NCI-H2171 treated with DMSO at 0.1 percent for 48 hours (cell line): ENCODE results near the gene CC2D1B.
"Not testable (repeated sequence)": the region's sequence is repeated elsewhere in the genome, so short reads cannot be mapped to it uniquely, and the experiment has no call there.

Source experiments
- DNase-seq: peaks from one replicate; lab custom pipeline; 2025; lab: John Stamatoyannopoulos, UW

Gene CC2D1B, protein sequence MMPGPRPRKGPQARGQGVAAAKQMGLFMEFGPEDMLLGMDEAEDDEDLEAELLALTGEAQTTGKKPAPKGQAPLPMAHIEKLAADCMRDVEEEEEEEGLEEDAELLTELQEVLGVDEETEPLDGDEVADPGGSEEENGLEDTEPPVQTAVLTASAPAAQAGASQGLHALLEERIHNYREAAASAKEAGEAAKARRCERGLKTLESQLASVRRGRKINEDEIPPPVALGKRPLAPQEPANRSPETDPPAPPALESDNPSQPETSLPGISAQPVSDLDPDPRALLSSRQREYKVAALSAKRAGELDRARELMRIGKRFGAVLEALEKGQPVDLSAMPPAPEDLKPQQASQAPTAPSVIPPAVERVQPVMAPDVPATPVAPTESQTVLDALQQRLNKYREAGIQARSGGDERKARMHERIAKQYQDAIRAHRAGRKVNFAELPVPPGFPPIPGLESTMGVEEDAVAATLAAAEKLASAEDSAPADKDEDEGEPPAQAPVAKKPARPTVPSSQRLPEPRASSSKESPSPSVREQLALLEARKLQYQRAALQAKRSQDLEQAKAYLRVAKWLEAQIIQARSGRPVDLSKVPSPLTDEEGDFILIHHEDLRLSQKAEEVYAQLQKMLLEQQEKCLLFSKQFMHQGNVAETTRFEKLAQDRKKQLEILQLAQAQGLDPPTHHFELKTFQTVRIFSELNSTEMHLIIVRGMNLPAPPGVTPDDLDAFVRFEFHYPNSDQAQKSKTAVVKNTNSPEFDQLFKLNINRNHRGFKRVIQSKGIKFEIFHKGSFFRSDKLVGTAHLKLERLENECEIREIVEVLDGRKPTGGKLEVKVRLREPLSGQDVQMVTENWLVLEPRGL

GRCh38 chr1:52365746-52366516 is at the start of gene CC2D1B:
CC2D1B (minus strand) TSS chr1:52366205; CDS start chr1:52364620, 1,585 bp downstream.
- DNase-seq: peak; percentile 98

GRCh38 chr1:52414942-52415341 is 48.9 kb upstream of the CC2D1B start:
- DNase-seq: no peak

GRCh38 chr1:52413410-52413989 is 47.5 kb upstream of the CC2D1B start:
- no peak for DNase-seq

- no peak for DNase-seq
These were observed 39.0 kb upstream of the CC2D1B start for GRCh38 chr1:52404975-52405338.

GRCh38 chr1:52404116-52404974 is 38.3 kb upstream of the CC2D1B start, which contains the start of the genes ORC1 and PRPF38A:
ORC1 (minus strand) TSS chr1:52404423; CDS start chr1:52402223, 2,200 bp downstream.
PRPF38A (plus strand) TSS chr1:52404602; CDS start chr1:52404750, 148 bp downstream.
- peak; percentile 97 for DNase-seq

GRCh38 chr1:52403566-52404115 is 37.6 kb upstream of the CC2D1B start:
- peak; percentile 64 for DNase-seq

GRCh38 chr1:52402860-52403240 is 36.8 kb upstream of the CC2D1B start:
- no peak for DNase-seq

- DNase-seq: no peak
These were observed 34.1 kb upstream of the CC2D1B start for GRCh38 chr1:52400131-52400530.

DNA sequence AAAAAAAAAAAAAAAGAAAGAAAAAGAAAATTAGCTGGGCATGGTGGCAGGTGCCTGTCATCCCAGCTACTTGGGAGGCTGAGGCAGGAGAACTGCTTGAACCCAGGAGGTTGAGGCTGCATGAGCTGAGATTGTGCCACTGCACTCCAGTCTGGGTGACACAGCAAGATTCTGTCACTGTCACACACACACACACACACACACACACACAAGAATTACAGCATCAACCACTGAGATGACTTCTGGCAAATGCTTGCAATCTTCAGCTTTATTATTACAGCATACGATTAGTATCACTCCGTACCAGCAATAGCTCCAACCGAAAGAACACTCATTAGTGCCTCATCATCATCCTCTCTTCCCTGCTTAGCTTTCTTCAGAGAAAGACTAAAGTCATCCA is 33.6 kb upstream of the CC2D1B start:
- no peak for DNase-seq

DNA sequence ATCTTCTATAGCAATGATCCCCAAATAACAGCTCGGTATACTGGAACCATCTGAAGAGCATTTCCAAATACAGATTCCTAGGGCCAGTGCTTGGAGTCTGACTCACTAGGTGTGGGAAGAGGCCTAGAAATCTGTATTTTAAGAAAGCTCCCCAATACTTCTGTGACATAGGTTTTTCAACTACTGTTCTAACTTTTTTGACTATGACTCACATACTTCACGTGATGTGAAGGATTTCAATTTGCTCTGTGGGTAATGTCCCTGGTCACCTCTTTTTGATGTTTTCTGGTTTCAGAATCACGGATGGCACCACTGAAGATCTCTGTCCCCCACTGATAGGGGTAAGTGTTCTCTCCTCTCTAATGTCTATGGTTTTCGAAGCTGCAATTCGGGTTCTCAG is 27.2 kb upstream of the CC2D1B start:
- no peak for DNase-seq

GRCh38 chr1:52386458-52386857 is 20.5 kb upstream of the CC2D1B start:
- DNase-seq: no peak

DNA sequence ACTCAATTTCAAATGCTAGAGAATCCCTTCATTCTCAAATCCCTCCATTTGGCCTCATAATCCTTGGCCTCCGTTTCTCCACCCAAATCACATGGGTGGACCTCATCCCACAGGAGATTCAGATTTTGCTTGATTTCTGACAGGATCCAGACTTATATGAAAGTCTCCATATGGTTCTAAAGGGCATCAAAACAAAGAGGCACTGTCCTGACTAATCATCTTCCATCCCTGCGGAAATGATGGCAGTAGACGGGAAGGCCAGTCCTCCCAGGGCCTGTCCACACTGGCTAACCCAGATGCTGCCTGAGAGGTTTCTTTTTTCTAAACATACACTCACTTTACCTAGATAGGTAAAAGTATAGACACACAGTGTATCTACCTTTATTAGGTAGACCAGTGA is 19.4 kb upstream of the CC2D1B start:
- DNase-seq: no peak

GRCh38 chr1:52369851-52370250 is 3.8 kb upstream of the CC2D1B start:
- not testable (repeated sequence) for DNase-seq

GRCh38 chr1:52368383-52369172 is 2.6 kb upstream of the CC2D1B start:
- DNase-seq: peak; percentile 82

DNA sequence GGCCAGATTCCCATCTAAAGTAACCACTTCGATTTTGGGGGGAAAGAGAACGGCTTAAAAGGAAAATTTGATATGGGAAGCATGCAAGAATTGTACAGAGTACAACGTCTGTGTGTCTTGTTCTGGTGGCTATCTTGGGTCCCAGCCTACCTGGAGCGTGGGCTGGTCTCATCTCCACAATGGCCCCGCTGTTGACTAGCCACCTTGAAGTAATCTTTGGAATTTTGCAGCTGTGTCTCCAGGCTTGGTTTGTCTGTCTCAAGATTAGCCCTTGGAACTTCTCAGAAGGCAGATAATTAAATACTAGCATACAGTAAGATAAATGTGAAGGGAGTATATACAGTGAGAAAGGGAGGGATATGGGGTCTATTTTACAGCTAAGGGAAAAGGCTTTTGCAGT is 1.3 kb upstream of the CC2D1B start:
- DNase-seq: no peak

DNA sequence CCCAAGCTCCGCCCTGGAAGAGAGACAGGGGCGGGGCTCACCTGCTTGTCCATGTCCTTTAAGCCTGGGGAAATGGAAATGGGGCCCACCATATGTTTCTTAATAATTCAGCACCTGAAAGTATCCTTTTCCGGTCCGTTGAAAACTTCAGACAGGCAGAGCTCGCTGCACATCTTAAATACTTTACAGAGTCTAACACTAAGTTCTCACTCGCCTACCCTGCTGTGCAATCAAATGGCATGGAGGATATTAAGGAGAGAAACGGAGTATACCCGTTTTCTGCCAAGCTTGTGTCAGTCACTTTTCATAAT is 467 bp upstream of the CC2D1B start:
- DNase-seq: no peak

- peak; percentile 18 for DNase-seq
These were observed 797 bp downstream of the CC2D1B start for GRCh38 chr1:52365071-52365745.

DNA sequence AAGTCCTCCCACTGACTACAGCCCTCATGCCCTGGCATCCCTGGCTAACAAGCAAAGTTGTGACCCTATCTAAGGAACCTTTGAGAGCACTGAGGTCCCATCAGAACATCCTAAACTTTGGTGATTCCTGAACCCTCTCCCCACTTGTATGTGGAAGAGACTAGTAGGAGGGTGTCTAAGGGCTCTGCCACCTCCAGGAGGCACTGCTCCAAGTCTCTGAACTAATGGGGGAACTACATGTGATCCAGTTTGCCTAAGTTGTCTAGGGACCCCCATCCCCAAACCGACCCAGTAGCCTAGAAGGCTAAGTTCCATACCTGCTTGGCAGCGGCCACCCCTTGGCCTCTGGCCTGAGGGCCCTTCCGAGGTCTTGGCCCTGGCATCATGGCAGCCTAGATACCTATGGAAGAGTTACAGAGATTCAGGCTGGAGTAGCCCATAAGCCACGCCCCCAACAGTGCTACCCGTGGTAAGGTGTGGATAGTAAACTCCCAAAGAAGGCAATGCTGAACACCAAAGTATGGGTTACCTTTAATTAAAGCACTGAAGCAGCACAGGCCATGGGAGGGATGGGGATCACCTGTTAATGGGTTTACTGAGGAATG is 1.7 kb downstream of the CC2D1B start:
- DNase-seq: no peak

DNA sequence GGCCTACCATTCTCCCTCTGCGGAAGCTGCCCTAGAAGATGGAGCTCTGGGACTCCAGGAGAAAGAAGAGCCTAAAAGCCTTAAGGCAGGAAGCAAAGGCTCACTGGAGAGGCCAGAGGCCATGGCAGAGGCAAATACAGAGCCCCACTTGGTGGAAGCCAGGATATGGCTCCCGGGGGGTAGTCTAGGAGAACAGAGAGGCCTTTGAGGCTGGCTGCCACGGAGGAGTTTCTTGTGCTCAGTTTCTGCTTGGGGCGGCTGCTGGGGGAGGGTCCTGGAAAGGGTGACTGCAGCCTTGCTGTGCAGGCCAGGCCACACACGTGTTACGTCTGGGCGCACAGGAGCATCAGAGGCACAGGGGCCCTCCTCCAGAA is 5.4 kb downstream of the CC2D1B start:
- no peak for DNase-seq
